Uterus (tissue), 2 donors: ENCODE data around the gene BRI3BP.

Experiments
- CTCF ChIP-seq, 4 experiments: fragments of 200-600 bp in 2 of 4; fragments of 450-650 bp in 2 of 4; sonication (generic) in 2 of 4; IDR thresholded peaks; one replicate each; pipeline ENCODE4 v1.5.1; 2016 to 2019; ENCODE audit warnings: antibody characterized with exemption in 4 of 4, mild to moderate bottlenecking in 2 of 4, moderate library complexity in 1 of 4
- POLR2A ChIP-seq, 2 donors: fragments of 450-650 bp; IDR thresholded peaks; one replicate each; pipeline ENCODE4 v1.6.1; 2016; ENCODE audit warnings: antibody characterized with exemption in 2 of 2, mild to moderate bottlenecking in 1 of 2, moderate library complexity in 1 of 2

DNA sequence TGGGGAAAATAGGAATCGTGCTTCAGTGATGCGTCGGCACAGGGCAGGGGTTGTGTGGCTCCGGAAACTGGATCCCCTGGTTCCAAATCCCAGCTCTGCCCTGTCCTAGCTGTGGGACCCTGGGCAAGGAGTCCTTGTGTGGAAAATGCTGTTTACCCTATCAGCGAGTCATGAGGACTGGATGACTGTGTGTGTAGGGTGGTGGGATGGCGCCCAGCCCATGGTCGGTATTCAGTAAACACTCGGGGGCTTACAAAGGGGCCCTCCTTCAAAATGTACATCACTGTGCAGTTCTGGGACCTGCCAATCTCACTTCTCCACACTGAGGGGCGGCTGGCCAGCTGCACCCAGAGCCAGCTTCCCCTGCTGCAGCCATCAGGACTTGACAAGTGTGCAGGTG is 24.4 kb downstream of the BRI3BP start:
- TF ChIP-seq CTCF (IDR thresholded peaks at IDR 0.05) (no peak), POLR2A (IDR thresholded peaks at IDR 0.05) (no peak)
